ENCODE data around the gene SPA17. TPM values are rescaled to one million over a fixed set of nuclear protein-coding genes. Genes with fewer than 3 reads are reported as not detected.

The SPA17 gene
- total RNA-seq, 1 donor from 2014 or later, result 2.4 TPM

- no peaks in the 10 kb centered on the region for H3K36me3 ChIP-seq (ENCODE audit: control insufficient read depth, insufficient read depth, low read length)
- no peaks in the 10 kb centered on the region for H3K27me3 ChIP-seq (ENCODE audit: control insufficient read depth, insufficient read depth, low read length)
- FAIRE-seq (peak; percentile 68), DNase-seq (ENCODE audit: low read depth) (no peak)
- H3K4me3 ChIP-seq (ENCODE audit: low read depth, low read length), result no peak overlapping the region
- TF ChIP-seq CTCF (IDR thresholded peaks at IDR 0.05; ENCODE audit: insufficient read depth, low read length, severe bottlenecking), result no peak
Observed at GRCh38 chr11:124737638-124738305, 64.1 kb downstream of the SPA17 start.

GRCh38 chr11:124738713-124739478 is 65.2 kb downstream of the SPA17 start:
- no peak for TF ChIP-seq CTCF (IDR thresholded peaks at IDR 0.05; ENCODE audit: insufficient read depth, low read length, severe bottlenecking)
- Histone ChIP-seq H3K36me3 (ENCODE audit: control insufficient read depth, insufficient read depth, low read length) (no peaks in the 10 kb centered on the region), H3K4me3 (ENCODE audit: low read depth, low read length) (no peak overlapping the region), H3K27me3 (ENCODE audit: control insufficient read depth, insufficient read depth, low read length) (no peaks in the 10 kb centered on the region)
- DNase-seq (ENCODE audit: low read depth) (no peak), FAIRE-seq (no peak)

- H3K4me3 ChIP-seq (ENCODE audit: low read depth, low read length), result peak within 1 kb of the TSS; percentile 42
- FAIRE-seq (no peak), DNase-seq (ENCODE audit: low read depth) (peak; percentile 74)
- H3K36me3 ChIP-seq (ENCODE audit: control insufficient read depth, insufficient read depth, low read length), result no peaks in the 10 kb centered on the region
- no peaks in the 10 kb centered on the region for H3K27me3 ChIP-seq (ENCODE audit: control insufficient read depth, insufficient read depth, low read length)
- TF ChIP-seq CTCF (IDR thresholded peaks at IDR 0.05; ENCODE audit: insufficient read depth, low read length, severe bottlenecking), result no peak
Observed at GRCh38 chr11:124739479-124740276, 66.0 kb downstream of the SPA17 start, which contains the start of gene NRGN. Gene NRGN, plus strand, starts transcription at chr11:124739942. Its CDS starts 143 bp downstream, at chr11:124740085.

- Histone ChIP-seq H3K36me3 (ENCODE audit: control insufficient read depth, insufficient read depth, low read length) (no peaks in the 10 kb centered on the region), H3K4me3 (ENCODE audit: low read depth, low read length) (peak overlapping the region; percentile 42), H3K27me3 (ENCODE audit: control insufficient read depth, insufficient read depth, low read length) (no peaks in the 10 kb centered on the region)
- DNase-seq (ENCODE audit: low read depth) (no peak), FAIRE-seq (no peak)
- TF ChIP-seq CTCF (IDR thresholded peaks at IDR 0.05; ENCODE audit: insufficient read depth, low read length, severe bottlenecking), result peak; percentile 40
Observed at GRCh38 chr11:124740277-124740882, 66.7 kb downstream of the SPA17 start.

- FAIRE-seq (no peak), DNase-seq (ENCODE audit: low read depth) (no peak)
- Histone ChIP-seq H3K27me3 (ENCODE audit: control insufficient read depth, insufficient read depth, low read length) (no peaks in the 10 kb centered on the region), H3K36me3 (ENCODE audit: control insufficient read depth, insufficient read depth, low read length) (no peaks in the 10 kb centered on the region), H3K4me3 (ENCODE audit: low read depth, low read length) (no peak overlapping the region)
- no peak for TF ChIP-seq CTCF (IDR thresholded peaks at IDR 0.05; ENCODE audit: insufficient read depth, low read length, severe bottlenecking)
Observed at GRCh38 chr11:124742555-124742954, 68.9 kb downstream of the SPA17 start.
